IMR-90 (cell line): Measurements from ENCODE around the gene MEGF11. TPM values are rescaled to one million over a fixed set of nuclear protein-coding genes. Genes with fewer than 3 reads are reported as not detected.

ENCODE experiments used
- ATAC-seq: fragments of 200-7000 bp; cut with Tn5 transposase; 2 replicates; pipeline ENCODE4 v1.9.1; 2020; ENCODE audit warnings: low read depth, mild to moderate bottlenecking, moderate library complexity
- BruUV-seq: library from RNA; stranded (reverse); fragments of 400-500 nt; replicated peaks from 2 replicates; lab custom pipeline; 2021; lab: Mats Ljungman, UMichigan
- CTCF ChIA-PET: fragments of 300-600 bp; formaldehyde crosslinking; extraction: SDS; loops from one replicate; lab custom pipeline; 2021; ENCODE audit warnings: antibody characterized with exemption; lab: Yijun Ruan, JAX
- POLR2A ChIA-PET: fragments of 300-600 bp; sonication (Branson Sonifier 250); formaldehyde crosslinking; loops from one replicate; lab custom pipeline; 2022; ENCODE audit warnings: antibody characterized with exemption; ENCODE audit not compliant: unreplicated experiment; lab: Charles Lee
- DNase-seq: peaks from one replicate; pipeline ENCODE4 v3.0.0; 2013
- H2AFZ ChIP-seq: replicated peaks from 2 replicates; pipeline ENCODE3; 2013; ENCODE audit warnings: low read length, mild to moderate bottlenecking; ENCODE audit not compliant: poor library complexity
- H2AK5ac ChIP-seq: 2 replicates; pipeline ENCODE4 v1.6.1; 2013; ENCODE audit warnings: low read depth, low read length, inconsistent platforms
- H2AK9ac ChIP-seq: replicated peaks from 2 replicates; pipeline ENCODE3; 2013; ENCODE audit warnings: mild to moderate bottlenecking, low read depth, low read length, moderate library complexity; ENCODE audit not compliant: poor library complexity
- H2BK120ac ChIP-seq: 2 replicates; pipeline ENCODE4 v1.6.1; 2013; ENCODE audit warnings: low read depth, low read length, inconsistent platforms
- H2BK15ac ChIP-seq: 3 replicates; pipeline ENCODE4 v1.6.1; 2013; ENCODE audit warnings: low read depth, low read length, inconsistent platforms
- H2BK20ac ChIP-seq: 2 replicates; pipeline ENCODE4 v1.6.1; 2013; ENCODE audit warnings: low read depth, mild to moderate bottlenecking, inconsistent platforms, low read length, moderate library complexity
- H2BK5ac ChIP-seq: 2 replicates; pipeline ENCODE4 v1.6.1; 2013; ENCODE audit warnings: mild to moderate bottlenecking, low read depth, low read length, inconsistent platforms; ENCODE audit not compliant: poor library complexity, severe bottlenecking
- H3K14ac ChIP-seq: replicated peaks from 2 replicates; pipeline ENCODE4 v1.6.1; 2013; ENCODE audit warnings: low read depth, low read length, inconsistent platforms
- H3K18ac ChIP-seq: 2 replicates; pipeline ENCODE4 v1.6.1; 2013; ENCODE audit warnings: low read depth, low read length, control low read depth
- H3K23ac ChIP-seq: 2 replicates; pipeline ENCODE4 v1.6.1; 2013; ENCODE audit warnings: low read depth, low read length, inconsistent platforms
- H3K27ac ChIP-seq: 2 replicates; pipeline ENCODE4 v1.5.1; 2013; ENCODE audit warnings: mild to moderate bottlenecking, control low read depth, low read length; ENCODE audit not compliant: insufficient read depth
- H3K27me3 ChIP-seq: 2 replicates; pipeline ENCODE4 v1.6.1; 2013; ENCODE audit warnings: low read length; ENCODE audit not compliant: control insufficient read depth, insufficient read depth
- H3K36me3 ChIP-seq: 2 replicates; pipeline ENCODE4 v1.6.1; 2013; ENCODE audit warnings: low read length, mixed read lengths; ENCODE audit not compliant: control insufficient read depth, insufficient read depth
- H3K4ac ChIP-seq: 2 replicates; pipeline ENCODE4 v1.6.1; 2013; ENCODE audit warnings: low read depth, low read length, inconsistent platforms
- H3K4me1 ChIP-seq: 2 replicates; pipeline ENCODE4 v1.6.1; 2013; ENCODE audit warnings: low read length, mixed read lengths; ENCODE audit not compliant: control insufficient read depth, insufficient read depth
- H3K4me2 ChIP-seq: 2 replicates; pipeline ENCODE4 v1.6.1; 2013; ENCODE audit warnings: low read depth, mild to moderate bottlenecking, control low read depth, low read length, moderate library complexity
- H3K4me3 ChIP-seq: 2 replicates; pipeline ENCODE4 v1.5.1; 2013; ENCODE audit warnings: low read depth, mild to moderate bottlenecking, control low read depth, low read length, moderate library complexity; ENCODE audit not compliant: insufficient read depth
- H3K56ac ChIP-seq: 2 replicates; pipeline ENCODE4 v1.6.1; 2013; ENCODE audit warnings: low read length, inconsistent platforms; ENCODE audit not compliant: insufficient read depth; ENCODE audit errors: extremely low read depth
- H3K79me1 ChIP-seq, 2 experiments: 2 replicates each; pipeline ENCODE4 v1.6.1; 2013; ENCODE audit warnings: low read length in 2 of 2, inconsistent platforms in 1 of 2, low read depth in 1 of 2
- H3K9ac ChIP-seq: 2 replicates; pipeline ENCODE4 v1.6.1; 2013; ENCODE audit warnings: low read depth, low read length, control low read depth
- H3K9me1 ChIP-seq: 2 replicates; pipeline ENCODE4 v1.6.1; 2013; ENCODE audit warnings: low read length, inconsistent platforms; ENCODE audit not compliant: insufficient read depth
- H3K9me3 ChIP-seq: 2 replicates; pipeline ENCODE4 v1.6.1; 2013; ENCODE audit warnings: low read length; ENCODE audit not compliant: control insufficient read depth, insufficient read depth
- H4K20me1 ChIP-seq: 2 replicates; pipeline ENCODE4 v1.6.1; 2013; ENCODE audit warnings: low read length, inconsistent platforms; ENCODE audit not compliant: insufficient read depth
- H4K5ac ChIP-seq: 2 replicates; pipeline ENCODE4 v1.6.1; 2013; ENCODE audit warnings: mild to moderate bottlenecking, low read depth, low read length, control low read depth
- H4K8ac ChIP-seq, 2 experiments: 2 replicates each; pipeline ENCODE4 v1.6.1; 2013; ENCODE audit warnings: low read depth in 2 of 2, low read length in 2 of 2, control low read depth in 1 of 2, inconsistent platforms in 1 of 2
- H4K91ac ChIP-seq: 2 replicates; pipeline ENCODE4 v1.6.1; 2013; ENCODE audit warnings: low read depth, low read length, inconsistent platforms; ENCODE audit not compliant: insufficient read depth
- CHD1 ChIP-seq: IDR thresholded peaks from 2 replicates; pipeline ENCODE4 v1.6.1; 2012; ENCODE audit warnings: low read depth, low read length, improper control_type of control experiment
- MAFK ChIP-seq: IDR thresholded peaks from 2 replicates; pipeline ENCODE4 v1.6.1; 2012; ENCODE audit warnings: low read depth, low read length, improper control_type of control experiment
- POLR2A ChIP-seq: IDR thresholded peaks from 2 replicates; pipeline ENCODE4 v1.6.1; 2012; ENCODE audit warnings: mild to moderate bottlenecking, low read depth, low read length
- RCOR1 ChIP-seq: IDR thresholded peaks from 2 replicates; pipeline ENCODE4 v1.6.1; 2012; ENCODE audit warnings: mild to moderate bottlenecking, low read length, improper control_type of control experiment; ENCODE audit not compliant: insufficient replicate concordance
- WGBS, 2 experiments: methylation state at CpG; one replicate each; pipeline versions ENCODE4 v1.1.5 to v1.1.7; 2013; ENCODE audit warnings: missing lambda C conversion rate in 2 of 2; ENCODE audit not compliant: insufficient read length in 1 of 2; ENCODE audit errors: extremely low coverage in 2 of 2; 5-methylcytosine and 5-hydroxymethylcytosine counted together
- dilution Hi-C: fragments of 300-500 bp; cut with HindIII; formaldehyde crosslinking; loops from one replicate; pipeline ENCODE4 v1.14.3; 2018; ENCODE audit warnings: low sequenced_read_pairs; ENCODE audit not compliant: unreplicated experiment
- in situ Hi-C: fragments of 300-500 bp; cut with MboI; formaldehyde crosslinking; loops from 3 replicates; pipeline ENCODE4 v1.14.3; 2019; ENCODE audit warnings: low sequenced_read_pairs, inconsistent platforms, mixed read lengths
- intact Hi-C: fragments of 100-400 bp; cut with micrococcal nuclease; formaldehyde crosslinking; loops from 2 replicates; pipeline ENCODE4 v1.10.0; 2022
- polyA plus RNA-seq, 3 experiments: library from polyadenylated mRNA; depleted of rRNA; stranded (reverse); fragments of >200 nt; gene quantifications; 2 replicates each; pipeline ENCODE4 v1.2.3, GENCODE V29; 2012; ENCODE audit warnings: low replicate concordance in 1 of 3
- total RNA-seq: library from RNA; depleted of rRNA; stranded (reverse); fragments of >200 nt; gene quantifications from 2 replicates; pipeline ENCODE4 v1.2.3, GENCODE V29; 2012
- TF ChIP-seq, protein P1 (sequence below): conservative IDR thresholded peaks from 2 replicates; pipeline ENCODE4 v1.5.1; 2012; ENCODE audit warnings: mild to moderate bottlenecking, low read depth, low read length, improper control_type of control experiment

MEGF11 gene
- total and polyA plus RNA-seq, 2 of the 4 experiments (the other 2 are of a cell fraction): not detected

DNA sequence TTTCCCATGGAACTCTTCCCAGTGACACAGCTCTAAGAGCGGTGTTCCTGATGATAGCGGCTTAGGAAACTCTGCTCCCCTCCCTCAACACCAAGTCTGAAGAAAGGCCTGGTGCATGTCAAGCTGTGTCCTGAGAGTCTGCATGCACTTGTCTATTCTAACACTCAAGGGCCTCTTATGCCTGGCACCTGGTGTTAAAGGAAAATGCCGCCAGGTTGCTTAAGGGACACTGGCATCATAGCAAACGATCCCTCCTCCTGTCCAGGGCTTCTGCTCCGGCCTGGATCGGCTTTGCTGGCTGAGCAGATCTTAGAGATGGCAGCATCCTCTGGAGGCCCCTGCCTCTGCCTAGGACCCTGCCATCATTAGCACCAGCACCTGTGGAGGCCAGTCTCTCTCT is 121.7 kb downstream of the MEGF11 start:
- Histone ChIP-seq H3K27ac (no peak overlapping the region), H3K9ac (no peak overlapping the region), H3K23ac (no peak overlapping the region), H3K18ac (no peak overlapping the region), H3K9me3 (no peaks in the 10 kb centered on the region), H3K4me2 (no peak overlapping the region), H3K36me3 (no peaks in the 10 kb centered on the region), H2AK9ac (no peak overlapping the region), H4K5ac (no peak overlapping the region), H2BK120ac (no peak overlapping the region), H3K56ac (no peak overlapping the region), H2BK5ac (no peak overlapping the region), H2AFZ (no peak overlapping the region), H2BK20ac (no peak overlapping the region), H4K8ac (no peak overlapping the region), H3K27me3 (peaks cover 76% of the 10 kb centered on the region), H3K4me3 (no peak overlapping the region), H4K91ac (no peak overlapping the region), H3K4ac (no peak overlapping the region), H3K4me1 (no peaks in the 10 kb centered on the region), H3K14ac (no peak overlapping the region), H2BK15ac (no peak overlapping the region), H4K20me1 (no peaks in the 10 kb centered on the region), H3K79me1 (no peaks in the 10 kb centered on the region), H3K9me1 (no peaks in the 10 kb centered on the region), H2AK5ac (no peak overlapping the region)
- ChIA-PET POLR2A (no interaction called here), CTCF (no interaction called here)
- in situ Hi-C loops (no loop called here), intact Hi-C loops (no loop called here), dilution Hi-C loops (no loop called here)
- ATAC-seq (no peak), DNase-seq (no peak)
- no TSS peak for BruUV-seq
- TF ChIP-seq CHD1 (no peak), RCOR1 (no peak), POLR2A (no peak), MAFK (no peak)
- TF ChIP-seq, protein P1, sequence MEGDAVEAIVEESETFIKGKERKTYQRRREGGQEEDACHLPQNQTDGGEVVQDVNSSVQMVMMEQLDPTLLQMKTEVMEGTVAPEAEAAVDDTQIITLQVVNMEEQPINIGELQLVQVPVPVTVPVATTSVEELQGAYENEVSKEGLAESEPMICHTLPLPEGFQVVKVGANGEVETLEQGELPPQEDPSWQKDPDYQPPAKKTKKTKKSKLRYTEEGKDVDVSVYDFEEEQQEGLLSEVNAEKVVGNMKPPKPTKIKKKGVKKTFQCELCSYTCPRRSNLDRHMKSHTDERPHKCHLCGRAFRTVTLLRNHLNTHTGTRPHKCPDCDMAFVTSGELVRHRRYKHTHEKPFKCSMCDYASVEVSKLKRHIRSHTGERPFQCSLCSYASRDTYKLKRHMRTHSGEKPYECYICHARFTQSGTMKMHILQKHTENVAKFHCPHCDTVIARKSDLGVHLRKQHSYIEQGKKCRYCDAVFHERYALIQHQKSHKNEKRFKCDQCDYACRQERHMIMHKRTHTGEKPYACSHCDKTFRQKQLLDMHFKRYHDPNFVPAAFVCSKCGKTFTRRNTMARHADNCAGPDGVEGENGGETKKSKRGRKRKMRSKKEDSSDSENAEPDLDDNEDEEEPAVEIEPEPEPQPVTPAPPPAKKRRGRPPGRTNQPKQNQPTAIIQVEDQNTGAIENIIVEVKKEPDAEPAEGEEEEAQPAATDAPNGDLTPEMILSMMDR: no peak
- 58% methylated on average over 4 of the region's 6 CpGs; no CpG with 5 or more reads in 1 of the 2 experiments for WGBS, 2 experiments
